RCC 7860 (cell line): ENCODE measurements around the gene CLEC4M.
"Not testable (repeated sequence)": the region's sequence is repeated elsewhere in the genome, so short reads cannot be mapped to it uniquely, and the experiment has no call there.

ENCODE experiments used
- DNase-seq: peaks from one replicate; pipeline ENCODE4 v3.0.0-alpha.2; 2015; ENCODE audit warnings: low spot score
- FAIRE-seq: peaks from 2 replicates; lab custom pipeline; 2012; peaks lifted over from hg19 to GRCh38; lab: Jason Lieb, UNC

The CLEC4M gene

GRCh38 chr19:7769171-7769570 lies 6.1 kb downstream of the CLEC4M start:
- FAIRE-seq (no peak), DNase-seq (no peak)

GRCh38 chr19:7771072-7771471 lies 8.0 kb downstream of the CLEC4M start:
- DNase-seq (no peak), FAIRE-seq (no peak)

- no peak for DNase-seq
- FAIRE-seq = no peak
These were observed 9.8 kb downstream of the CLEC4M start for GRCh38 chr19:7772752-7773291.

- FAIRE-seq = no peak
- no peak for DNase-seq
These were observed 10.8 kb downstream of the CLEC4M start for GRCh38 chr19:7773841-7774240.

GRCh38 chr19:7775761-7776160 lies 12.7 kb downstream of the CLEC4M start:
- FAIRE-seq (no peak), DNase-seq (no peak)

GRCh38 chr19:7778081-7778480 lies 15.0 kb downstream of the CLEC4M start:
- no peak for FAIRE-seq
- DNase-seq = no peak

GRCh38 chr19:7779631-7780486 lies 16.8 kb downstream of the CLEC4M start:
- no peak for DNase-seq
- no peak for FAIRE-seq

GRCh38 chr19:7781157-7781556 lies 18.1 kb downstream of the CLEC4M start:
- FAIRE-seq (no peak), DNase-seq (no peak)

- FAIRE-seq = no peak
- DNase-seq = no peak
These were observed 21.0 kb downstream of the CLEC4M start for GRCh38 chr19:7783991-7784423.

GRCh38 chr19:7784856-7785255 lies 21.8 kb downstream of the CLEC4M start:
- FAIRE-seq (no peak), DNase-seq (no peak)

- FAIRE-seq = no peak
These were observed 24.1 kb downstream of the CLEC4M start for GRCh38 chr19:7787141-7787540.

GRCh38 chr19:7787602-7788177 lies 24.6 kb downstream of the CLEC4M start:
- no peak for DNase-seq
- no peak for FAIRE-seq

More at GRCh38 chr19:7787141-7787540, 24.1 kb downstream of the CLEC4M start:
- no peak for DNase-seq

GRCh38 chr19:7788178-7788932 lies 25.3 kb downstream of the CLEC4M start:
- FAIRE-seq (no peak), DNase-seq (no peak)

- FAIRE-seq = no peak
- no peak for DNase-seq
These were observed 25.9 kb downstream of the CLEC4M start for GRCh38 chr19:7788933-7789323.

GRCh38 chr19:7789447-7789846 lies 26.4 kb downstream of the CLEC4M start:
- FAIRE-seq (no peak), DNase-seq (no peak)

GRCh38 chr19:7790416-7790815 lies 27.4 kb downstream of the CLEC4M start:
- DNase-seq = no peak
- FAIRE-seq = no peak

- no peak for FAIRE-seq
- DNase-seq = no peak
These were observed 29.2 kb downstream of the CLEC4M start for GRCh38 chr19:7792281-7792680.

GRCh38 chr19:7792701-7793100 lies 29.7 kb downstream of the CLEC4M start:
- not testable (repeated sequence) for DNase-seq, FAIRE-seq

- no peak for DNase-seq
- FAIRE-seq = no peak
These were observed 30.4 kb downstream of the CLEC4M start for GRCh38 chr19:7793493-7793892.

- DNase-seq (no peak), FAIRE-seq (no peak)
These were observed 32.6 kb downstream of the CLEC4M start for GRCh38 chr19:7795555-7796161.
